MV-4-11 (cell line): ENCODE results near the gene CHD8.
"Not testable (repeated sequence)": the region's sequence is repeated elsewhere in the genome, so short reads cannot be mapped to it uniquely, and the experiment has no call there.

Source experiments
- DNase-seq: peaks from one replicate; lab custom pipeline; 2025; lab: John Stamatoyannopoulos, UW

The CHD8 gene

GRCh38 chr14:21436567-21437062, 19.3 kb downstream of the CHD8 start:
- no peak for DNase-seq

DNA sequence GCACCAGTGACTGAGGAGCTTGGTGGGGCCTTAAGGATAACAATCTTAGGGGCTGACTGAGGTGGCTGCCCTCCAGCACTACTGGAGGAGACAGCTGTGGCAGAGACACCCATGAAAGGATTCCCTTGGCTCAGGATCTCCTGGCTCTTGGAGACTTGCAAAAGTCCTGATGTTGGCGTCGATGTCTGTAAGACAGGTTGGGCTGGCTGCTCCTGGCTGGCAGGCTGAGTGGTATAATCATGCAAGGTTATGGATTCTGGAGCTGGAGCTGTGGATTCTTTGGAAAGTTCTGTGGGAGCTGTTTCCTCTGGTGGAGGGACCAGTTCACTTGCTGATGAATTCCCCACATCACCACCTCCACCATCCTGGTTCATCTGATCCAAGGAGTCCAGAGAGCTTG, 24.8 kb downstream of the CHD8 start:
- DNase-seq, result no peak

- no peak for DNase-seq
Observed at GRCh38 chr14:21428930-21429329, 27.0 kb downstream of the CHD8 start.

GRCh38 chr14:21426692-21427091, 29.2 kb downstream of the CHD8 start:
- no peak for DNase-seq

DNA sequence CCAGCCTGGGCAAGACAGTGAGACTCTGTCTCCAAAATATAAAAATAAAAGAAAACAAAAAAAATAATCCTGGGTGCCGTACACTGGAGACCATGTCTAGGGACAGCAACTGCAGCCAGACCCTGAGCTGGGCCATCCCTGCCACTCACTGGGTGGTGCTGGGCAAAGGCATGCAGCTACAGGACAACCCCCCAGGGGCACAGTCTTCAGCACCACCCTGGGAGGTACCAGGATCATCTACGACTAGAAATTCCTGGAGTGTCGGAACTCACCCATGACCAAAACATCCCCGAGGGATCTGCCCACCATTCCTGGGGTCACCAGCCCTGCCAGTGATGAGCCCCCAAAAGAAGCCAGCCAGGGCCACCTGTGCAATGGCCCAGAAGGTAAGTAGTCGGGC, 36.4 kb downstream of the CHD8 start:
- DNase-seq, result no peak

DNA sequence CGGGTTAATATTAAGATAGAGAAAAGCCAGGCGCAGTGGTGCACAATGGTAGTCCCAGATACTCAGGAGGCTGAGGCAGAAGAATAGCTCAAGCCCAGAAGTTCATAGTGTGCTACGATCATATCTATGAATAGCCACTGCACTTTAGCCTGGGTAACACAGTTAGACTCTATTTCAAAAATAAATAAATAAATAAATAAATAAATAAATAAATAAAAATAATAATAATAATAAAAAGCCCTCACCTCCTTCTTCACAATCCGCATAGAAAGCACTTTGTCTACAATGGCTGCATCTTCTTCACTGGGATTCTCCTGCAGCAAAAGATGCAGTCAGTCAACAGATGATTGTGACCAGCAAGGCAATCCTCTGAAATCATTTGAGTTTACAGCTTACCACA, 40.6 kb downstream of the CHD8 start:
- no peak for DNase-seq

DNA sequence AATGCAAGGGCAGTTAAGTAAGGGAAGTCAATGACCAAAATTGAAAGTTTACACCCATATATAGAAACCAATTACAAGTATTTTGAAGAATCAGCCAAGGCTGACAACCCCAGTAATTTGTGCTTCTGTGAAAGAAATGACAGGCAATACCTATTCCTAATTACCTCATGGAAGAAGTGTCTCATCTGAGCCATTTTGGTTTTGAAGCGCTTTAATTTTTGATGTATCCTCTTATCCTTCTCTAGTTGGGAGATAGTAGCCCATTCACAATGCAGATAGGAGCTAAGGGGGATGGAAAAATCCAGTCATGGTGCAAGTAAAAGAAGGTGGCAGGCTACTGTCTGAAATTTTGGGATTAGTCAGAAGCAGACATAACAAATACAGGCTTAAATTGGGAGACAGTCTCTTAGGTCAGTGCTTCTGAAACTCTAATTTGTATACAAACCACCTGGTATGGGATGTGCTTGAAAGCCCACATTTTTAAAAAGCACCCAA, 41.7 kb downstream of the CHD8 start:
- no peak for DNase-seq

GRCh38 chr14:21408147-21408546, 47.8 kb downstream of the CHD8 start:
- no peak for DNase-seq

- DNase-seq, result no peak
Observed at GRCh38 chr14:21406213-21406612, 49.7 kb downstream of the CHD8 start.

DNA sequence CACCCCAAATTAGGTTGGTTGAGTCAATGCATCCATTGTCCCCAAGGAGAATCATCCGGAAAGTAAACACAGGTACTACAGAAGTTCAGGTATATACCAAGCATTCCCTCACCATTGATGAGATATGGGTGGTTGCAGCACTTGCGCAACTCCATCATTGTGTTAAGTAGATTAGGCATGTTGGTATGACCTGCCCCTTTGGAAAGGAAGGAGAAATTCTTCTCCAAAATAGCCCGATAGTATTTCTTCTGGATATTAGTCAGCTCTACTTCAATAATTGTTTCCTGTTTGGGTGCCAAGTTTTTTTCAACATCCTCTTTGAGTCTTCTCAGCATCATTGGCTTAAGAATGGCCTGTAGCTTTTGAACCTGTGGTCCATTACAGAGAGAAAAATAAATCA, 50.8 kb downstream of the CHD8 start:
- DNase-seq, result no peak

DNA sequence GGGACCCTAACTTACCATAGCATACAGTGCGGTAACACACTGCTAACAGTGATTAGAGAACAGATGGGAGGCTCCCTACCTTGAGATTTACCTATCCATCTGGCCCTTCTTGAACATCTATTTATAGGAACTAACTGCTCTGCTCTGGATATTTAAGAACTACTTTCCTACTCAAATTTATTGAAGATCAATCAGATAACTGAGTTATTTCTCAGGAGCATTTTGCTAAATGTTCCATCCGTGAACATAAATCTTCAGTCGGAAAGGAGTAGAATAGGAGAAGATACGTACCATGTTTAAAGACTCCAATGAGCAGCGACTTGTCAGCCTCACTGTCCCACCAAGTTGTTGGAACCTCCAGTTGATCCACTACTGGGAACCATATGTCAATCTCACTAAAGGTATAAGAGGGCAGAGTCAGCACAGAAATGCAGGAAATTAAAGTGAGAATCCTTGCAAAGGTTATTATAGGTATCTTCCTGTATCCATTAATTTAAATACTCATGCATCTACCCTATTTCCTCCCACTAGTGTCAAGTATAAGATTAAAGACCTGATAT, 56.5 kb downstream of the CHD8 start:
- DNase-seq, result no peak

DNA sequence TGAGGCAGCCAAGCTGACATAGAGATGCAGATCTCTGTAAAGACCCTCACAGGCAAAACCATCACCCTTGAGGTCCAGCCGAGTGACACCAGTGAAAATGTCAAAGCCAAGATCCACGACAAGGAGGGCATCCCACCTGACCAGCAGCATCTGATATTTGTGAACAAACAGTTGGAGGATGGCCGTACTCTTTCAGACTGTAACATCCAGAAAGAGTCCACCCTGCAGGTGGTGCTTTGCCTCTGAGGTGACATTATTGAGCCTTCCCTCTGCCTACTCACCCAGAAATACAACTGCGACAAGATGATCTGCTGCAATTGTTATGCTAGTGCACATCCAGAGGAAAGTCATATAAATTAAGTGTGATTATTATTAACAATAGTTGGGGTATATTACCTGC, 57.0 kb downstream of the CHD8 start:
- DNase-seq, result no peak

- DNase-seq, result no peak
Observed at GRCh38 chr14:21395450-21395849, 60.5 kb downstream of the CHD8 start.

- peak; percentile 84 for DNase-seq
Observed at GRCh38 chr14:21385188-21385904, 70.6 kb downstream of the CHD8 start.

DNA sequence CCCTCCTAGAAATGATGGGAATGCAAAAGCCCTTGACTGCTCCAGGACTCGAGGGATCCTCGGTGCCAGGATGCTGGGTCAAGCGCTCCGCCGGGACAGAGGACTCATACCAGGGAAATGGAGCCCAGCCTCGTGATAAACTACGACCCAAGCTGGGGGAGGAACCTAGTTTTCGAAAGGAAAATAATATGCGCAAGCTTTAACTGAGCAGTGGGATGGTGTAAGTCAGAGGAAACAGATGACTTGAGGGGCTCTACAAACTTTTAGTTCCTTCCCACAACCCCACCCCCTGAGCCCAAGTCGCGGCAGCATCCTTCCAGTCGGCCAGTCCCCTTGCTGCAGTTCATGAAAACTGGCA, 71.5 kb downstream of the CHD8 start:
- peak; percentile 68 for DNase-seq

GRCh38 chr14:21383848-21384493, 72.0 kb downstream of the CHD8 start, which contains the start of gene SUPT16H:
Gene SUPT16H, minus strand, starts transcription at chr14:21384019. Its CDS starts 92 bp downstream, at chr14:21383927.
- peak; percentile 95 for DNase-seq

- peak; percentile 31 for DNase-seq
Observed at GRCh38 chr14:21382886-21383847, 72.8 kb downstream of the CHD8 start.

- no peak for DNase-seq
Observed at GRCh38 chr14:21382095-21382494, 73.8 kb downstream of the CHD8 start.

- DNase-seq, result no peak
Observed at GRCh38 chr14:21379338-21379737, 76.6 kb downstream of the CHD8 start.

- DNase-seq, result no peak
Observed at GRCh38 chr14:21373980-21374379, 81.9 kb downstream of the CHD8 start.

GRCh38 chr14:21372814-21373213, 83.1 kb downstream of the CHD8 start:
- DNase-seq, result not testable (repeated sequence)
